NCI-H1105 treated with DMSO at 0.1 percent for 48 hours (cell line): Measurements from ENCODE around the gene CIAO1.
"Not testable (repeated sequence)": the region's sequence is repeated elsewhere in the genome, so short reads cannot be mapped to it uniquely, and the experiment has no call there.

Source experiments
- DNase-seq: peaks from one replicate; lab custom pipeline; 2025; lab: John Stamatoyannopoulos, UW

The CIAO1 gene

DNA sequence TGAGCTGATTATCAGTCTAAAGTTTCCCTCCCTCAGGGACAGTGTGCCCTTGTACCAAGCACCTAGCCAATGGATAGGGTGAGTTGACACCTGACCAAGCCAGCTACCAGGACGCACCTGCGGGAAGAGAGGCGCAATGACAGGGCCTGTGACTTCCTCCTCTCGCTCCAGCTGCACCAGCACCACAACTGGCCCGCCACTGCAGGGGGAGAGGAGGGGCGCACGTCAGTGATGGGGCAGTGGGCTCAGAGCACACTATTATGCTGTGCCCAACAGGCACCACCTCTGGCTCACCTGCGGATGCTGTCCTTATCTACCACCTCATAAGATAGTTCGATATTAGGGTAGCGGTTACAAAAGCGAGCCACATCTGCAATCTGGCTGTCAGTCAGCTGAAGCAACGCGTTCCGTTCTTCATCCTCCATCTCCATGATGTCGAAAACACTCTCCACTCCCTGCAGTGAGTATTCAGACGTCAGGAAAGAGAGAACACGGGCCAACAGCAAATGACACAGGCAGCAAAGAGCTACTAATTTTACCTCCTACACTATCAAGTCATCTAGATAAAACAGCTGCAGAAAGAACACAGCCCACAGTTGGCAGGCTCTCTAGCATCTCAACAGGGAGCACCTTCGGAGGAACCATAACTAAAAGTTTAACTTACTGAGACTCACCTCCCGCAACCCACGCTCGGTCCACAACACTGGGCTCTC, 10.9 kb downstream of the CIAO1 start:
- DNase-seq = no peak

DNA sequence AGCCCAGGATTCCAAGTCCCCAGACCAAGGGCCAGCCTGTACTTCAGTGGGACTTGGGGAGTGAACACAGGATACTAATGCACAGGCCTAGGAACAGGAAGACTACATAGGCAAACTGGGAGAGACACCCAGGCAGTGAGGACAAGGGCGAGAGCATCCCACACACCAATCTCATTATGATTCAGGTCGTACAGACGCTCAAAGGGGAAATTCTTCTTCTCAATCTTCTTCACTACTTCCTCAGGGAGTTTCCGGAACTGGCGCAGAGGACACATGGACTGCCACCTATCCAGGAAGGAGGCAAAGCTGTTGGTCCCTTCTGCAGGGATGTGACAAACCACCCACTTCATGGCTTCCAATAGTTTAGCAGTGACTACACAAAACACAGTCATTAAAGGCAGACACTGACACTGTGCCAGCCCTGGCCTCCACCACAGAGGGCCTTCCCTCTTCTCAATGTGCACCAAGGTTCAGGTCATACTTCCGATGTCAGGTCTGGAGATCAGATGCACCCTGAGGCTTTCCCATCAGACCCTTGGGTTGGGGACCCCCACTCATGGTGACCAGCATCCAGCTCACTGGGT, 21.3 kb downstream of the CIAO1 start:
- DNase-seq = no peak

DNA sequence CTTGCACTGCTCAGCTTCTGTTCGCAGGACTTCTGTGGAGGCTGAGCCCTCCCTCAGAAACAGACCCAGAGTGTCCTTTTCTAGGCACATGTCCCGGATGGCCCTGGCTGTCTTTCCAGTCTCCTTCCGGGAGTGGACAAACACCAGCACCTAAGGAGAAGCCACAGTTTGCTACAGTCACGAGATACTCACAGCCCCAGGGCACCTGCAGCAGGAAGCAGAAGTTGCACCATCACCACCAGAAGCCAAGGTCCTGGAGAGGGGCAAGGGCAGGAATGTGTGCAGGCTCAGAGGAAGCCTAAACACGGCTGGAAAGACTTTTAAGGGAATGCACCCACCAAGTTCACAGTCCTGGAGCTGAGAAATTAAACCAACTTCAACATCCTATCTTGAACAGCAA, 25.7 kb downstream of the CIAO1 start:
- DNase-seq = no peak

DNA sequence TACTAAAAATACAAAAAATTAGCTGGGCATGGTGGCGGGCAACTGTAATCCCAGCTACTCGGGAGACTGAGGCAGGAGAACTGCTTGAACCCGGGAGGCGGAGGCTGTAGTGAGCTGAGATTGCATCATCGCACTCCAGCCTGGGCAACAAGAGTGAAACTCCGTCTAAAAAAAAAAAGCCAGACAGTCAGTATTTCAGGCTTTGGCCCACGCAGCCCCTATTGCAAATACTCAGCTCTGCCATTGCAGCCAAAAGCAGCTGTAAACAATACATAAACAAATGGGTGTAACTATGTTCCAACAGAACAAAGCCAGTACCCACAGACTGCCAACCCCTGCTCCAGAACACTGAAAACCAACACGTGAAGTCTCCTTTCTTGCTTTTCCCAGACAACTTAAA, 28.2 kb downstream of the CIAO1 start:
- not testable (repeated sequence) for DNase-seq

DNA sequence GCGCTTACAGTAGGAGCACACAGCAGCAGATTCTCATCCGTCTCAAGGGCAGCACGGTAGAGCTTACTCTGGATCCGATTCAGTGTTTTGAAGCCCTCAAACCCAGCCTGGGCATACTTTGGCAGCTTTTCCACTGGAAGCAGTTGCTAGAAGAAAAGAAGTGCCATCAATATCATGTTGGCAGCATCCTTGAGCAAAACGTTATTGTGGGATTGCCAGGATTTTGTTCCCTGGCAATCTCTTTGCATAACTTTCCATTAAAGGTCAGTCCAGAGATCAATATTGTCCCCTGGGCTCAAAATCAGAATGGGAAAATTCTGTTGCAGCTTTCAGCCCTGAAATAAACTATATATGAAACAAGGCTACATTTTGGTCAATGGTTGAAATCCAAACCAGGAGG, 30.9 kb downstream of the CIAO1 start:
- DNase-seq = no peak

DNA sequence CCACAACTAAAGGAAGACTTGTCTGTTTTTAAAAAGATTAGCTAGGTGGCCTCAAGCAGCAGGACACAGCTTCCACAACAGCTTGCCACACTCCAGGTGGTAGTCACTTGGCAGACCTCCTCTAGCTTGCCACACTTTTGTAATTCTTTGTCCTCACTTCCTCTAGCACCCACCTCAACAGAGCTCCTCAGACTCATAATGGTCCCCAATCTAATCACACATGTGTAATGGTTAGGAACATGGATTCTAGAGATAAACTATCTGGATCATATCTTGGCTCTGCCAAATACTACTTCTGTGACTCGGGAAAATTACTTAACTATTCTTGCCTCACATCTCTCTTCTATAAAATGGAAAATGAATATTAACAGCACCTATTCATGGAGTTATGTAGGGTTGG, 35.8 kb downstream of the CIAO1 start:
- DNase-seq = no peak

DNA sequence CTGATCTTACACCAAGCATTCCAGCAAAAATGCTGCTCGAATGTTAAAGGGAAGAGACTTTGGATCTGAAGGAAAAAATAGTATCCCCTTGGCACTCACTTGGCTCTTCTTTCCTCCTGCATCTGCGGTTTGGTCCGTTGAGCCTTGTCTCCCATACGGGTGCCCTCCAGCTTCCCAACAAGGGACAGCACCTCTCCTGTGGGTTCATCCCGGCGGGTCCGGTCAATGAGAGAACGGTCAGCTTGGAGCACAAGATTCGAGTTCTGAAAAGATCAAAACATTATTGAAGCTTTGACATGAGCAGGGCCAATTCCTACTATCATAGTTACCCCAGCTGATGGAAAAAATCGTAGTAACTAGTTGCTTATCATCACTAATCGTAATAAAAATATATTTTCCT, 38.6 kb downstream of the CIAO1 start:
- no peak for DNase-seq

DNA sequence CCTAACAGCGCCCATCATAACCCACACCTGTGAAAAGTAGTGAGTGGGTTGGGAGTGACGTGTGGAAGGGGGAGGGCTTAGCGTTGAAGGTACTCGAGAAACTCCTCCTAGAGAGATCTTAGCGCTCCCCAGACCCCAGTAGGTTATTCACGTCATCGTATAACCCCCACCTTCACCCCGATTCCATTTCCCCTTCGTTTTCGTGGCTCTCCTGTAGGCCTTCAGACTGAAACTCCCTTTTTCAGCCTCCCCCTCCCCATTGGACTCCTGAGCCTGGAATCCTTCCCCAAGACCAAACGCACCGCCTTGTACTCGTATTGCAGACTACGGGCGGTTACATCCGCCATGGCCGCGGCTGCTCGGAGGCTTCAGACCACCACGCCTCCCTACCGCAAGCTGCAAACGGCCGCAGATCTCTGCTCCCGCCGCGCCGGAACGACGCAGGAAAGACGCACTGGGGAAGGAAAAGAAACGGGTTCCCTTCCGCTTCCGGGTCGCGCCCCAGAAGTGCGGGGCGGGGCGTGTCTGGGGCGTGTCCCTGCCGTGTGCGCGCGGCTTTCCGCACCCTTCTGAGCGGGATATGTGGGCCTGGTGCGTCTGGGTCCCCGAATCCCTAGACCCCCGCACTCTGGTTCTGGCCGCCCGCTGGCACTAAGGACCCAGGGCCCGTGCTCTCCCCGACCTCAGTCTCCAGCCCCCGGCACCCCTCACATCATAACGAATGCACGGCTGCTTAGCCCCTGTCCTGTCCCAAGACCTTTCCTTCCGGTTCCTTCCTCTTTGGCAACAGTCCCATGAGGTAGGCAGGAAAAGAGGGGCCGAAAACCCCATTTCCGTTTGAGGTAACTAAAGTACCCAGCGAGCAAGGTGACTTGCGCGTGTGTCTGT, 39.3 kb downstream of the CIAO1 start, which contains the start of gene SNRNP200:
Gene SNRNP200, minus strand, starts transcription at position 456 of the 888 bp plus-strand sequence. Its CDS starts 109 bp downstream, at position 347.
- peak; percentile 86 for DNase-seq

DNA sequence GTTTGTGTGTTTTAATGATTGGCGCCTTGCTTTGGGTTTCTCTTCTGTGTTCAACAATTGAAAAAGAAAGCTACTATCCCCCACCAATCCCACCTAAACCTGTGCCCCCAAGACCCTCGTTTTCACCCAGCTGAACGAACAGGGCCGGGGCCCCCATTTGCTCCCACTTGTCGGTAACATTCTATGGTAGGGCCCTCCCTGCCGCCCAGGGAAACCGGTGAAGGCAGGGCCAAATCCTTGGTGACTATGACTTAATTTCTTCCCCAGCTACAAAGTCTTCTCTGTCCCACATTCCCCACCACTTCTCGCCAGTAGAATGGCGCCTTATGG, 39.9 kb downstream of the CIAO1 start:
- no peak for DNase-seq

DNA sequence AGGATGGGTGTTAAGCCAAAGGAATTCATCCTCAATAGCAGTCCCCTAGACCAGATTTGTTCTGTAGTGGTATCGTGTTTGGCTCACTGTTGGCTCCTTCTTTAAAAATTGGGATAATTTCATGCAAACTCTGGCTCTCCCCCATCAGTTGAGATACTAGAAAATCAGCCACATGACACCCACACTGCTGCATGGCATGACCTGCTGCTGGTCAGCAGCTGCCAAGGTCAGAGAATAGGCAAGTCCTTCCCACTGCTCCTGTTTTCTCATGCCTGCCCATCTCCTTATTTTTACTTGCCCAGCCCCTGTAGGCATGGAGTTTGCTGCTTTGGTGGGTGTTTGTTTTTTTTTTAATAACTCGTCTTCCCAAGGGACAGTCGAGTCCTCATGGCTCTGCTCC, 40.3 kb downstream of the CIAO1 start:
- DNase-seq = no peak

DNA sequence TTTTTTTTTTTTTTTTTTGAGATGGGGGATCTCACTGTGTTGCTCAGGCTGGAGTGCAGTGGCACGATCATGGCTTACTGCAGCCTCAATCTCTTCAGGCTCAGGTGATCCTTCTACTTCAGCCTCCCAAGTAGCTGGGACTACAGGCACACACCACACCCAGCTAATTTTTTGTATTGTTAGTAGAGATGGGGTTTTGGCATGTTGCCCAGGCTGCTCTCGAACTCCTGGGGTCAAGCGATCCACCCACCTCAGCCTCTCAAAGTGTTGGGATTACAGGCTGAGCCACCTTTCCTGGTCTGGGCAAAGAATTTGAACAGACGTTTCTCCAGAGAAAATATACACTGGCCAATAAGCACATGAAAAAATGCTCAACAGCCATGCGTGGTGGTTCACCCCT, 42.2 kb downstream of the CIAO1 start:
- peak; percentile 16 for DNase-seq

DNA sequence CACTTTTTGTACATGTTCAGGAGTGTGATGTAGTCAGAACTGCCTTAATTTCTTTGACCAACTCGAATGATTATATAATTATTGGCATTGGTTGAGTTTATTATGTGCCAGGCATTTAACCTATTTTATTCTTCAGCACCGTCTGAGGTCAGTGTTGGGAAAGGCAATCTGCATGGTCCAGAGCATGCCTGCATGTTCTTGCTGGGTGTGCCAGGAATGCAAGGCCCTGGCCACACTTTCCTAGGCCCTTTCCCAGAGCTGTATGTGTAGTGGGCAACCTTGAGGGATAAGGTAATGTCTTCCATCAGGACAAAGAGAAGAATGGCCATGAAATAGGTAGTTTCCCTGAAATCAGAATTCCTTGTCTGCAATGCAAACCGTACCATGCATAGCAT, 49.0 kb downstream of the CIAO1 start:
- no peak for DNase-seq

DNA sequence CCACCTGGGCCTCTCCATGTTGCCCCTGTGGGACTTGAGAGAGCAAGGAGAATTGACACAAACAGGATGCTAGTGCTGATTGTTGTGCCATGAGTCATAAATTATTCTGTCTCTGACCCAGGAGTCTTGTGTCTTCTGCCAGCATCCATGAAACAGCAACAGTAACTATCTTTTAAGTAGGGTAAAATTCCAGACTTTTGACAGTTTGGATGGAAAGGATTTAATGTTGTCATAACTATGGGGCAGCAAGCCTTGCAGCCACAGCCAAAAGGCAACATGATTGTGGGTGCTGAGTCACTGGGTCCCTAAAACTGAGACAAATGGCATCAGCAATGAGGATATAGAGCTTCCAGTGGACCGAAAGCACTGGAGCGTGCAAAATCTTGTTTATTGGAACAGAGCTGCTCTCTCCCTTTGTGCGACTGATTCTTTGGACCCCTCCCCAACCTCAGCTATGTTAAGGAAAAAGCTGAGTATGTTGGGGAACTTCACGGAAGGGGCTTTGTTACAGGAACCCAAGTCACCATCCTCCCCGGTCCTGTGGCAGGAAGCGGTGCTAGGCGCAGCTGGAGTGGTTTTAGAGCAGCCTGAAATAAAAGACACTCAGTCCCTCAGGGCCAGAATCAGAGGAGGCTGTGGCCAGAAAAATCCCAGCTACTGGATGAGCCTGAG, 49.5 kb downstream of the CIAO1 start:
- DNase-seq = no peak

DNA sequence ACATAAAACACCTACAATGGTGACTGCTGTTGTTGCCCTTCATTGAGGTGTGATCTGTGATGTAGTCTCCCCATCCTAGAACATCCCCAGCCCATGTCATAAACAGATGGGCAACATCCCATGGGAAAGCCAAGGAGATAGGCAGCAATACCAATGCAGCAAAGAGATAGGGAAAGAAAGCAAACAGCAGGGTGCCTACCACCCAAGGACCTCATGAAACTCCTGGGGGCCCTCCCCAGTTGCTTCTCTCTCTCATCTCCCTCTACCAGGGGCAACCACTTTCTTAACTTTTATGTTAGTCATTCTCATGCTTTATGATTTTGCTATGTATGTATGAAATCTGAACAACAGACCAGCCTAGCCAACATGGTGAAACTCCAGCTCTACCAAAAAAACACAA, 51.0 kb downstream of the CIAO1 start:
- no peak for DNase-seq

DNA sequence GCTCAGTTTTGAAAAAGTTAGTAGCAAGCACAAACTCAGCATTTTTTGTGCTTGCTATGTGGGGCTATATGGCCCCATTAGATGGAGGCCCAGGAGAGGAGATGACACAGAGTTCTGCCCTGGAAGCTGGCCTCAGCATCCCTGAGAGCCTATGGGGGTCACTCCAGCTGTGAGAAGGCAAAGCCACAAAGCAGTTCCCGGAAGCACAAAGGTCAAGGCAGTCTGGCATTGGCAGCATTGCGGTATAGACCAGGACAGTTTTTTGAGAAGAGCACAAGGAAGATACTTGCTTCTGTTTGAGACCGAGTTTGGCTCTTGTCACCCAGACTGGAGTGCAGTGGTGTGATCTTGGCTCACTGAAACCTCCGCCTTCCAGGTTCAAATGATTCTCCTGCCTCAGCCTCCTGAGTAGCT, 51.6 kb downstream of the CIAO1 start:
- no peak for DNase-seq

DNA sequence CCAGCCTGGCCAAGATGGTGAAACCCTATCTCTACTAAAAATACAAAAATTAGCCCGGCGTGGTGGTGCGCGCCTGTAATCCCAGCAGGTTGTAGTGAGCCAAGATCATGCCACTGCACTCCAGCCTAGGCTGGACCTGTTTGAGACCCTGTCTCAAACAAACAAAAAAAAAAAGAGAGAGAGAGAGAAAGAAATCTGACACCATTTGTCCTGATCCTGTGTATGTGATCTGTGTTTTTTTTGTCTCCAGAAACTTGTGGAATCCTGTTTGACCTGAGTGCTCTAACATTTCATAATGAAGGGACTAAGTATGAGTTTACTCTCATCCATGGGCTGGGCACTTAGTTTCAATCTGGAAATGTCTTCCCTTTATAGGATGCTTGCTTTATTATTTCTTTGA, 52.7 kb downstream of the CIAO1 start:
- DNase-seq = no peak

DNA sequence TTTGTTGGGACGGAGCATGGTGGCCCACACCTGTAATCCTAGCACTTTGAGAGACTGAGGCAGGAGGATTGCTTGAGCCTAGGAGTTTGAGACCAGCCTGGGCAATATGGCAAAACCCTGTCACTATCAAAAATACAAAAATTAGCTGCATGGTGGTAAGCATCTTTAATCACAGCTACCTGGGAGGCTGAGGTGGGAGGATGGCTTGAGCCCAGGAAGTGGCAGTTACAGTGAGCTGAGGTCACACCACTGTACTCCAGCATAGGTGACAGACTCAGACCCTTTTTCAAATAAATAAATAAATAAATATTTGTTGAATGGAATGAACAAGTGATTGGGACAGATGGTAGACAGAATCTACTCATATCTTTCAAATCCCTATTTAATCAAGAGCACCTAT, 53.4 kb downstream of the CIAO1 start:
- DNase-seq = no peak

DNA sequence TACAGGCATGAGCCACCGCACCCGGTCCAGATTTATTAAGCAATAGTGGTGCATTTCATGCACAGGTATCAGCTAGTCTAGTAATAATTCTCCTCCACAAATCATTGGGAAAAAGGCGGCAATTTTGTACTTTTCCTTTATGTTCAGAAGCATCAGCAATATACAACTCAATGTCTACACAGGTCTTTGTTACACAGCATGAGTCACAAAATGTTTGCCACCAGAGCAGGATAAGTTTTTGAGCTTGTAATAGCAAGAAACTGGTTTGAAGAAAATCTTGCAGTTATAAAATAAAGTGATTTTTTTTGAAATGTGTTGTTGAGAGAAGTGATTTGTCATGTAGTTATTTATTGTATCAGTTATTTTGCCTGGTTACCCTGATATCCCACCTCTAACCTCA, 54.3 kb downstream of the CIAO1 start:
- DNase-seq = no peak

DNA sequence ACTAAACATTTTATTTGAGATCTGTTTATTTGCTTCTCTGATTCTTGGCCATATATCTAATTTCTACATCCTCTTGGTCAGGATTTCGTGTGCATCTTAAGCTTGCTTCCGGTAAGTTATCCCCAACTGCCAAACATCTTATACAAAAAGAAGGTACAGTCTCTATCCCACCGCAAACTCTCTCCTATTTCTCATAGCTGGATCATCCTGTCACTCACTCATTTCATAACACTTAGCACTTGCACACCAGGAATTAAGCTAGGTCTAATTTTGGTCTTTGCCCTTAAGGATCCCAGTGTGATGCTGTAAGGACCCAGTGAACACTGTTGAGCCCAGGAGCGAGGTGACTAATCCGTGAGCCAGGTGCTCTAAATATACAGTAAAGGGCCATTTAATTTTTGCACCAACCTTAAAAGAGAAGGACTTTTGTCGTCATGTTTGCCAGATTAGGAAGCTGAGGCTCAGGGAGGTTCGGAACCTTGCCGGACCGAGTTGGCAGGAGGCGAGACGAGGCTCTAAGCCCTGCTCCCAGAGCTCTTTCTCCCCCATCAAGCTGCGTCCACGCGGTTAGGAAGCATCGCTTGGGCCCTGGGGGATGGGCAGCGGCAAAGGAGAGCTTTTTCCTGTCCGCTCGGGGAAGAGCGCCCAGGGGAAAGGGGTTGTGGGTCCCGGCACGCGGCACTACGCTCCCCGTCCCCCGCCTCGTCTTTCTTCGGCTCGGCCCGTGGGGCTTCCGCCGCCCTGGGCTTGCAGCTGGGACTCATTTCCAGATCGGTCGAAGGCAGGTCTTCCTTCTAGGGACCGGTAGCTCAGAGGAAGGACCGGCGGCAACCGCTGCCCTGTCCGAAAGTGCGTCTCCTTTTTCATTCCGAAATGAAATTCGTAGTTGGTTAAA, 55.0 kb downstream of the CIAO1 start:
- DNase-seq = peak; percentile 9
